K562 (cell line): Measurements from ENCODE around the gene FOXK2. TPM values are rescaled to one million over a fixed set of nuclear protein-coding genes. Genes with fewer than 3 reads are reported as not detected.

Experiments used
- ATAC-seq: fragments of 200-7000 bp; cut with Tn5 transposase; 3 replicates; pipeline ENCODE4 v1.9.1; 2020; ENCODE audit warnings: moderate library complexity
- BruUV-seq: library from RNA; stranded (reverse); fragments of 400-500 nt; replicated peaks from 2 replicates; lab custom pipeline; 2021; lab: Mats Ljungman, UMichigan
- CTCF ChIA-PET: fragments of 300-600 bp; formaldehyde crosslinking; extraction: SDS; loops from one replicate; lab custom pipeline; 2021; ENCODE audit warnings: low intra/inter-chr PET ratio; lab: Yijun Ruan, JAX
- POLR2A ChIA-PET: fragments of 300-600, 350-650 bp; sonication (Branson Sonifier 250); formaldehyde crosslinking; extraction: SDS; loops from one replicate; lab custom pipeline; 2021; ENCODE audit warnings: antibody characterized with exemption, inconsistent platforms; lab: Yijun Ruan, JAX
- DNase-seq, 4 experiments: peaks; one replicate each; pipeline versions ENCODE4 v3.0.0 to v3.0.0-alpha.2; 2011 to 2018; ENCODE audit warnings: low spot score in 3 of 4, mixed read lengths in 3 of 4; ENCODE audit errors: extremely low read depth in 1 of 4
- FAIRE-seq: peaks from 2 replicates; lab custom pipeline; 2011; peaks lifted over from hg19 to GRCh38; lab: Jason Lieb, UNC
- H2AFZ ChIP-seq: 2 replicates; pipeline ENCODE4 v1.6.0; 2011; ENCODE audit warnings: low read depth, low read length, control low read depth, inconsistent platforms
- H3K27ac ChIP-seq: fragments of 200-600 bp; 3 replicates; pipeline ENCODE4 v1.8.0; 2011; ENCODE audit warnings: low read depth, mild to moderate bottlenecking, control low read depth, inconsistent platforms, low read length, moderate library complexity, mixed read lengths; ENCODE audit errors: extremely low read depth
- H3K27me3 ChIP-seq, 2 experiments: fragments of 300-600 bp in 1 of 2; 2 replicates in 1 of 2; 3 replicates in 1 of 2; pipeline versions ENCODE4 v1.6.0 to v1.8.0; 2011; ENCODE audit warnings: inconsistent platforms in 2 of 2, low read length in 2 of 2, mild to moderate bottlenecking in 1 of 2, mixed read lengths in 1 of 2, moderate library complexity in 1 of 2; ENCODE audit not compliant: control insufficient read depth in 2 of 2, insufficient read depth in 2 of 2
- H3K36me3 ChIP-seq: fragments of 300-600 bp; 3 replicates; pipeline ENCODE4 v1.8.0; 2011; ENCODE audit warnings: mild to moderate bottlenecking, low read length, inconsistent platforms; ENCODE audit not compliant: control insufficient read depth, insufficient read depth
- H3K4me1 ChIP-seq, 2 experiments: fragments of 200-600 bp in 1 of 2; replicated peaks in 1 of 2; 2 replicates in 1 of 2; 3 replicates in 1 of 2; pipeline versions ENCODE4 v1.5.1 to v1.8.0; 2011; ENCODE audit warnings: inconsistent platforms in 2 of 2, low read length in 2 of 2, mild to moderate bottlenecking in 1 of 2, mixed read lengths in 1 of 2, moderate library complexity in 1 of 2; ENCODE audit not compliant: control insufficient read depth in 2 of 2, insufficient read depth in 2 of 2
- H3K4me2 ChIP-seq: 2 replicates; pipeline ENCODE4 v1.6.1; 2011; ENCODE audit warnings: low read length, control low read depth, inconsistent platforms, mixed read lengths; ENCODE audit not compliant: insufficient read depth
- H3K4me3 ChIP-seq: fragments of 200-600 bp; sonication (generic), shearing (Covaris generic); 2 replicates; pipeline ENCODE4 v1.5.1; 2016; ENCODE audit warnings: control low read depth, inconsistent platforms
- H3K79me2 ChIP-seq: fragments of 200-600 bp; 3 replicates; pipeline ENCODE4 v1.8.0; 2011; ENCODE audit warnings: low read length, inconsistent platforms; ENCODE audit not compliant: control insufficient read depth, insufficient read depth
- H3K9ac ChIP-seq, 2 experiments: 2 replicates each; pipeline versions ENCODE4 v1.6.0 to v1.6.1; 2011; ENCODE audit warnings: low read depth in 2 of 2, low read length in 2 of 2, control low read depth in 1 of 2, inconsistent platforms in 1 of 2, mild to moderate bottlenecking in 1 of 2, mixed read lengths in 1 of 2; ENCODE audit not compliant: insufficient read depth in 1 of 2
- H3K9me1 ChIP-seq: one replicate; pipeline ENCODE4 v1.6.0; 2011; ENCODE audit warnings: inconsistent platforms, mild to moderate bottlenecking, low read length, moderate library complexity; ENCODE audit not compliant: control insufficient read depth, insufficient read depth
- H3K9me3 ChIP-seq: replicated peaks from 2 replicates; pipeline ENCODE4 v1.5.1; 2011; ENCODE audit warnings: low read depth, low read length, inconsistent platforms; ENCODE audit not compliant: control insufficient read depth, insufficient read depth
- H4K20me1 ChIP-seq: replicated peaks from 2 replicates; pipeline ENCODE4 v1.6.1; 2011; ENCODE audit warnings: low read length, inconsistent platforms, mixed read lengths; ENCODE audit not compliant: control insufficient read depth, insufficient read depth
- CBFA2T2 ChIP-seq: fragments of 450-650 bp; conservative IDR thresholded peaks from 2 replicates; pipeline ENCODE4 v1.6.1; 2017; ENCODE audit warnings: mild to moderate bottlenecking
- COPS2 ChIP-seq: fragments of 450-650 bp; conservative IDR thresholded peaks from 2 replicates; pipeline ENCODE4 v1.6.1; 2016; ENCODE audit warnings: mild to moderate bottlenecking, moderate library complexity
- ERF ChIP-seq: fragments of 450-650 bp; formaldehyde crosslinking; IDR thresholded peaks from 2 replicates; pipeline ENCODE4 v1.4.0; 2020; ENCODE audit warnings: mild to moderate bottlenecking, mixed read lengths
- ETV6 ChIP-seq, 3 experiments: fragments of 150-350 bp in 1 of 3; sonication (generic) in 1 of 3; formaldehyde crosslinking in 1 of 3; IDR thresholded peaks; 2 replicates each; pipeline versions ENCODE4 v1.6.1 to v1.8.0; 2014 to 2022; ENCODE audit warnings: borderline replicate concordance in 2 of 3, low read depth in 2 of 3, antibody characterized with exemption in 1 of 3, low read length in 1 of 3, mild to moderate bottlenecking in 1 of 3, missing genetic modification reagents in 1 of 3
- KLF1 ChIP-seq: fragments of 450-650 bp; IDR thresholded peaks from 2 replicates; pipeline ENCODE4 v1.6.1; 2016; ENCODE audit warnings: missing genetic modification characterization, missing compliant biosample characterization
- MEF2A ChIP-seq: IDR thresholded peaks from 2 replicates; pipeline ENCODE4 v1.6.1; 2011; ENCODE audit warnings: low read depth, mild to moderate bottlenecking, low read length, moderate library complexity; ENCODE audit not compliant: control insufficient read depth
- NFYB ChIP-seq: IDR thresholded peaks from 2 replicates; pipeline ENCODE4 v1.6.1; 2011; ENCODE audit warnings: mild to moderate bottlenecking, moderate library complexity; ENCODE audit not compliant: insufficient read length; ENCODE audit errors: extremely low read depth
- RAD51 ChIP-seq: fragments of 450-650 bp; IDR thresholded peaks from 2 replicates; pipeline ENCODE4 v1.7.1; 2016; ENCODE audit warnings: low read depth, mild to moderate bottlenecking, borderline replicate concordance
- RBM14 ChIP-seq: fragments of 200-400 bp; formaldehyde crosslinking; IDR thresholded peaks from 2 replicates; pipeline ENCODE4 v1.6.1; 2018; ENCODE audit warnings: low read depth, mild to moderate bottlenecking, low read length, moderate library complexity, borderline replicate concordance; ENCODE audit not compliant: insufficient read depth
- RBM25 ChIP-seq: fragments of 200-400 bp; formaldehyde crosslinking; IDR thresholded peaks from 2 replicates; pipeline ENCODE4 v1.6.1; 2018; ENCODE audit warnings: low read length, low read depth, moderate library complexity; ENCODE audit not compliant: severe bottlenecking
- SAFB2 ChIP-seq: fragments of 200-400 bp; formaldehyde crosslinking; IDR thresholded peaks from 2 replicates; pipeline ENCODE4 v1.6.1; 2018; ENCODE audit warnings: borderline replicate concordance, low read length, low read depth, moderate library complexity; ENCODE audit not compliant: severe bottlenecking
- TEAD2 ChIP-seq: fragments of 450-650 bp; IDR thresholded peaks from 2 replicates; pipeline ENCODE4 v1.6.1; 2016; ENCODE audit warnings: missing genetic modification characterization, control low read depth, missing compliant biosample characterization
- ZNF175 ChIP-seq: fragments of 200-800 bp; sonication (Bioruptor generic); IDR thresholded peaks from 2 replicates; pipeline ENCODE4 v1.6.1; 2016; ENCODE audit warnings: low read depth, mild to moderate bottlenecking, missing genetic modification characterization, missing compliant biosample characterization
- ZNF41 ChIP-seq: fragments of 250-450 bp; sonication (Bioruptor Pico); conservative IDR thresholded peaks from 2 replicates; pipeline ENCODE4 v1.4.0; 2020; ENCODE audit warnings: mild to moderate bottlenecking
- ZNF583 ChIP-seq: fragments of 250-450 bp; sonication (Bioruptor Pico); IDR thresholded peaks from 2 replicates; pipeline ENCODE4 v1.4.0; 2020
- ZNF589 ChIP-seq: fragments of 200-800 bp; sonication (Bioruptor generic); IDR thresholded peaks from 2 replicates; pipeline ENCODE4 v1.6.1; 2016; ENCODE audit warnings: low read depth, missing genetic modification characterization, missing compliant biosample characterization
- ZSCAN32 ChIP-seq: fragments of 450-650 bp; formaldehyde crosslinking; IDR thresholded peaks from 2 replicates; pipeline ENCODE4 v1.4.0; 2020; ENCODE audit warnings: mild to moderate bottlenecking, moderate library complexity
- WGBS: fragments of 100-300 bp; shearing (Covaris generic); methylation state at CpG from one replicate; pipeline ENCODE4 v1.1.6; 2016; ENCODE audit warnings: low coverage, mixed read lengths; ENCODE audit not compliant: insufficient coverage; ENCODE audit errors: missing lambda C conversion rate; 5-methylcytosine and 5-hydroxymethylcytosine counted together
- in situ Hi-C: fragments of 300-500 bp; cut with MboI; formaldehyde crosslinking; loops from 4 replicates; pipeline ENCODE4 v1.15.0; 2018; ENCODE audit warnings: inconsistent platforms, mixed read lengths
- intact Hi-C: fragments of 100-400 bp; cut with micrococcal nuclease; formaldehyde crosslinking; loops from 2 replicates; pipeline ENCODE4 v1.14.2; 2022
- polyA plus RNA-seq, 8 experiments: library from polyadenylated mRNA; depleted of rRNA in 4 of 8; stranded (reverse) in 5 of 8; unstranded in 3 of 8; fragments of >200 nt; fragmentation: Nextera tagmentation in 2 of 8; fragmentation: Illumina TruSeq in 1 of 8; extraction: Ambion mirVana in 2 of 8; extraction: Trizol in 1 of 8; gene quantifications; 2 replicates each; pipeline versions ENCODE4 v1.2.1 to v1.2.3, GENCODE V29; 2011 to 2014; ENCODE audit warnings: inconsistent platforms in 1 of 8, missing spikeins in 1 of 8
- total RNA-seq, 7 experiments: library from RNA; depleted of rRNA in 6 of 7; stranded (reverse); fragments of >200 nt in 6 of 7; fragmentation: Illumina TruSeq in 2 of 7; extraction: Trizol in 2 of 7; gene quantifications; 2 replicates each; pipeline versions ENCODE4 v1.2.1 to v1.2.3, GENCODE V29; 2011 to 2021; ENCODE audit warnings: low replicate concordance in 1 of 7
- TF ChIP-seq, protein P1 (sequence below), 2 experiments: fragments of 250-450 bp in 1 of 2; fragments of 450-650 bp in 1 of 2; sonication (Bioruptor Pico) in 1 of 2; IDR thresholded peaks; 2 replicates each; pipeline versions ENCODE4 v1.6.1 to v1.8.0; 2016 to 2021; ENCODE audit warnings: mild to moderate bottlenecking in 2 of 2, moderate library complexity in 2 of 2, missing compliant biosample characterization in 1 of 2, missing genetic modification characterization in 1 of 2
- TF ChIP-seq, protein P2 (sequence below): sonication (generic); formaldehyde crosslinking; IDR thresholded peaks from 2 replicates; pipeline ENCODE4 v1.8.1; 2023; ENCODE audit warnings: mild to moderate bottlenecking, missing genetic modification reagents, moderate library complexity
- TF ChIP-seq, protein P3 (sequence below): fragments of 250-450 bp; sonication (Bioruptor Pico); IDR thresholded peaks from 2 replicates; pipeline ENCODE4 v1.4.0; 2020; ENCODE audit warnings: mild to moderate bottlenecking

Gene FOXK2
- total and polyA plus RNA-seq, 9 of the 15 experiments (the other 6 are each of a cell fraction or from before 2014, with no cell fraction given): 3.0 to 86.0 (median 44.1) TPM

DNA sequence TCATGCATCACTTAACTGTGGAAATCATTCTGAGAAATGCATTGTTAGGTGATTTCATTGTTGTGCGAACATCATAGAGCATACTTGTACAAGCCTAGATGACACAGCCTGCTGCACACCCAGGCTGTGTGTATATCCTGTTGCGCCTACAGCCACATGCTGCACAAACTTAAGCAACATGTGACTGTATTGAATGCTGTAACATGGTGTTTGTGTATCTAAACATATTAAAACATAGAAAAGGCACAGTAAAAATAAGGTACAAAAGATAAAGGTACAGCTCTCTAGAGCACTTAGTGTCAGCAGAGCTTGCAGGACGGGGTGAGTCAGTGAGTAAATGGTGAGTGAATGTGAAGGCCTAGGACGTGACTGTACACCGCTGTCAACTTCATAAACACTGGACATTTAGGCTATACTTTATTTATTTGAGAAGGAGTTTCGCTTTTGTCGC is 11.9 kb downstream of the FOXK2 start:
- peaks cover 76% of the 10 kb centered on the region for H4K20me1 ChIP-seq
- WGBS: 85% methylated on average over 7 of the region's 7 CpGs
- peaks cover 6% of the 10 kb centered on the region for H3K9me1 ChIP-seq
- intact Hi-C loops (no loop called here), in situ Hi-C loops (no loop called here)
- no peak overlapping the region for H3K9ac ChIP-seq
- H3K27ac ChIP-seq: peak overlapping the region; percentile 29; the same call in 2 of the 3 replicates
- no peaks in the 10 kb centered on the region for H3K9me3 ChIP-seq
- ChIA-PET POLR2A (interaction anchor here (1.0 to 1.2 kb wide), 3 partner anchors 9 to 16 kb away, joined by 3 to 5 read pairs (median 5); no protein-coding TSS in a partner anchor), CTCF (no interaction called here)
- no peak overlapping the region for H3K4me3 ChIP-seq
- BruUV-seq: no TSS peak
- TF ChIP-seq SAFB2 (no peak), RAD51 (no peak), RBM14 (no peak), NFYB (no peak), MEF2A (no peak), ZNF41 (CRISPR knock-in tag) (no peak), ERF (CRISPR knock-in tag) (no peak), COPS2 (no peak), ZNF175 (CRISPR knock-in tag) (no peak), ZNF589 (CRISPR knock-in tag) (no peak), CBFA2T2 (no peak), ZSCAN32 (CRISPR knock-in tag) (no peak), KLF1 (tag) (no peak), RBM25 (no peak), ETV6 (IDR thresholded peaks at IDR 0.05; ENCODE audit: borderline replicate concordance in 1 of 2, low read depth in 2 of 2, low read length in 1 of 2) (no peak), ETV6 (CRISPR knock-in tag; IDR thresholded peaks at IDR 0.05; ENCODE audit: borderline replicate concordance) (no peak), TEAD2 (no peak), ZNF583 (CRISPR knock-in tag) (no peak)
- TF ChIP-seq, protein P1, sequence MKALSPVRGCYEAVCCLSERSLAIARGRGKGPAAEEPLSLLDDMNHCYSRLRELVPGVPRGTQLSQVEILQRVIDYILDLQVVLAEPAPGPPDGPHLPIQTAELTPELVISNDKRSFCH (CRISPR knock-in tag; IDR thresholded peaks at IDR 0.05): no peak
- TF ChIP-seq, protein P1 (tag; IDR thresholded peaks at IDR 0.05): no peak
- TF ChIP-seq, protein P2, sequence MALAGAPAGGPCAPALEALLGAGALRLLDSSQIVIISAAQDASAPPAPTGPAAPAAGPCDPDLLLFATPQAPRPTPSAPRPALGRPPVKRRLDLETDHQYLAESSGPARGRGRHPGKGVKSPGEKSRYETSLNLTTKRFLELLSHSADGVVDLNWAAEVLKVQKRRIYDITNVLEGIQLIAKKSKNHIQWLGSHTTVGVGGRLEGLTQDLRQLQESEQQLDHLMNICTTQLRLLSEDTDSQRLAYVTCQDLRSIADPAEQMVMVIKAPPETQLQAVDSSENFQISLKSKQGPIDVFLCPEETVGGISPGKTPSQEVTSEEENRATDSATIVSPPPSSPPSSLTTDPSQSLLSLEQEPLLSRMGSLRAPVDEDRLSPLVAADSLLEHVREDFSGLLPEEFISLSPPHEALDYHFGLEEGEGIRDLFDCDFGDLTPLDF (CRISPR knock-in tag): no peak
- TF ChIP-seq, protein P3, sequence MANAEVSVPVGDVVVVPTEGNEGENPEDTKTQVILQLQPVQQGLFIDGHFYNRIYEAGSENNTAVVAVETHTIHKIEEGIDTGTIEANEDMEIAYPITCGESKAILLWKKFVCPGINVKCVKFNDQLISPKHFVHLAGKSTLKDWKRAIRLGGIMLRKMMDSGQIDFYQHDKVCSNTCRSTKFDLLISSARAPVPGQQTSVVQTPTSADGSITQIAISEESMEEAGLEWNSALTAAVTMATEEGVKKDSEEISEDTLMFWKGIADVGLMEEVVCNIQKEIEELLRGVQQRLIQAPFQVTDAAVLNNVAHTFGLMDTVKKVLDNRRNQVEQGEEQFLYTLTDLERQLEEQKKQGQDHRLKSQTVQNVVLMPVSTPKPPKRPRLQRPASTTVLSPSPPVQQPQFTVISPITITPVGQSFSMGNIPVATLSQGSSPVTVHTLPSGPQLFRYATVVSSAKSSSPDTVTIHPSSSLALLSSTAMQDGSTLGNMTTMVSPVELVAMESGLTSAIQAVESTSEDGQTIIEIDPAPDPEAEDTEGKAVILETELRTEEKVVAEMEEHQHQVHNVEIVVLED: no peak
- H3K4me1 ChIP-seq: peaks cover 27 to 47% of the 10 kb centered on the region in 2 experiments
- H3K36me3 ChIP-seq: peaks cover 33% of the 10 kb centered on the region
- no peaks in the 10 kb centered on the region for H3K27me3 ChIP-seq
- H2AFZ ChIP-seq: no peak overlapping the region
- ATAC-seq (no peak), FAIRE-seq (no peak), DNase-seq (no peak)
- H3K79me2 ChIP-seq: peaks cover 100% of the 10 kb centered on the region
- H3K4me2 ChIP-seq: no peak overlapping the region
